Fibroblast of skin of scalp (primary cell): ENCODE data around the gene CLASRP.

Source experiments
- DNase-seq: peaks from one replicate; pipeline ENCODE4 v3.0.0-alpha.2; 2013

The CLASRP gene

GRCh38 chr19:45063851-45064801 lies 25.3 kb downstream of the CLASRP start:
- DNase-seq = no peak

GRCh38 chr19:45066921-45067661 lies 28.2 kb downstream of the CLASRP start:
- DNase-seq = no peak

GRCh38 chr19:45068041-45068440 lies 29.2 kb downstream of the CLASRP start:
- DNase-seq = no peak

GRCh38 chr19:45069056-45069455 lies 30.2 kb downstream of the CLASRP start:
- no peak for DNase-seq

GRCh38 chr19:45070214-45070613 lies 31.4 kb downstream of the CLASRP start:
- DNase-seq = no peak

GRCh38 chr19:45070861-45071544 lies 32.2 kb downstream of the CLASRP start:
- no peak for DNase-seq

GRCh38 chr19:45071545-45071938 lies 32.7 kb downstream of the CLASRP start:
- DNase-seq = no peak

- DNase-seq = no peak
These were observed 33.3 kb downstream of the CLASRP start for GRCh38 chr19:45071969-45072790.

GRCh38 chr19:45074744-45075300 lies 36.0 kb downstream of the CLASRP start:
- no peak for DNase-seq

- DNase-seq = peak; percentile 35
These were observed 36.6 kb downstream of the CLASRP start for GRCh38 chr19:45075301-45076028.

- DNase-seq = peak; percentile 42
These were observed 37.4 kb downstream of the CLASRP start, which contains the start of gene ZNF296 for GRCh38 chr19:45076029-45076850. Gene ZNF296 (minus strand): TSS chr19:45076478. CDS start chr19:45076373, 105 bp downstream.

GRCh38 chr19:45076851-45077730 lies 38.2 kb downstream of the CLASRP start:
- DNase-seq = no peak

- no peak for DNase-seq
These were observed 39.7 kb downstream of the CLASRP start for GRCh38 chr19:45078390-45079062.

GRCh38 chr19:45079063-45079910 lies 40.4 kb downstream of the CLASRP start, which contains the start of gene GEMIN7:
Gene GEMIN7 (plus strand): TSS chr19:45079260. CDS start chr19:45090115, 10,855 bp downstream.
- peak; percentile 78 for DNase-seq

GRCh38 chr19:45079911-45080370 lies 41.1 kb downstream of the CLASRP start:
- DNase-seq = no peak

- DNase-seq = no peak
These were observed 43.3 kb downstream of the CLASRP start for GRCh38 chr19:45082170-45082569.

GRCh38 chr19:45086480-45086879 lies 47.6 kb downstream of the CLASRP start:
- DNase-seq = no peak
